ENCODE results near the gene AP4M1. TPM values are rescaled to one million over a fixed set of nuclear protein-coding genes. Genes with fewer than 3 reads are reported as not detected.

AP4M1 gene
- total and polyA plus RNA-seq, 5 experiments from 2014 or later: 1.7 to 10.9 (median 3.6) TPM

DNA sequence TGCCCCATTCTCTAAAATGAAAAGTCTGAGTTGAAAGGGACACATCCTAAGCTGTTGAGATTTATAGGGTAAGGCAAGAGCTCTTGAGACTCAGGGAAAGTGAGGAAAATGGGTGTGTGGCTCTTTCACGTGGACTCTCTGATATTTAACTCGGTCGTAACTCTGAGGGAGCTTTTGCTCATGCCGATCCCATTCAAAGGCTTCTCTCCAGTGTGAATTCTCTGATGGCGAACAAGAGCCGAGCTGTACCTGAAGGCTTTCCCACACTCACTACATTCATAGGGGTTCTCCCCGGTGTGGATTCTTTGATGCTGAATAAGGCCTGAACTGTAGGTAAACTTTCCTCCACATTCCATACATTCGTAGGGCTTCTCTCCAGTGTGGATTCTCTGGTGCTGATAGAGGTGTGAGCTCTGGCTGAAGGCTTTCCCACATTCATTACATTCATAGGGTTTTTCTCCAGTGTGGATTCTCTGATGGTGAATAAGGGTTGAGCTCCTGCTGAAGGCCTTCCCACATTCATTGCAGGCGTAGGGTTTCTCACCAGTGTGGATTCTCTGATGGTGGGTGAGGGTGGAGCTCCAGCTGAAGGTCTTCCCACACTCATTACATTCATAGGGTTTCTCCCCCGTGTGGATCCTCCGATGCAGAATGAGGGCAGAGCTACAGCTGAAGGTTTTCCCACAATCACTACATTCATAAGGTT lies 30.3 kb upstream of the AP4M1 start:
- Mint-ChIP-seq H3K27ac (peak overlapping the region in 1 of 10 donors; percentile 7), H3K9me3 (peaks cover 0 to 36% (median 18%) of the 10 kb centered on the region in 9 donors), H3K27me3 (no peaks in the 10 kb centered on the region), H3K36me3 (peaks cover 28 to 69% (median 62%) of the 10 kb centered on the region in 3 donors), H3K4me3 (no peak overlapping the region), H3K4me1 (peaks cover 0 to 5% (median 0%) of the 10 kb centered on the region in 4 donors)
- no peak for DNase-seq
- no peak for ATAC-seq
- POLR2A ChIA-PET: interaction anchor here (0.6 to 1.3 kb wide), 3 partner anchors 10 to 108 kb away, joined by 3 to 5 read pairs (median 4); no protein-coding TSS in a partner anchor

DNA sequence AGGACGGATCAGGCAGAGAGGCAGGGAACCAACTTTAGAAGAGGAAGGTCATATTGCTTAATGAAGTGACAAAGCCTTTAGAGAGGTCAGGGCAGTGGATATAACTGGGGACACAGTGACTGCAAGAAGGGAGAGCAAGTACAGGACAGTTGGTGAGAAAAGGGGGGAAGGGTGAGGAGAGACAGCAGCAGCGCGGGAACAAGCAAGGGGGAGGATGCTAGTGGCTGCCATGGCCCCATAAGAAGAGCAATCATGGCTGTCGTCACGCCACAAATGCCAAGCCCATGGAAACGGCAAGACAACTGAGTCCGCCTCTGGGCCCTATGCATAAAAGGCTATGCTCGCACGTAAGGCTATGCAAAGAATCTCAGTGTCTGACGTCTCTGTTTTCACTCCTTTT lies 29.0 kb upstream of the AP4M1 start:
- DNase-seq (no peak), ATAC-seq (no peak)
- peaks cover 0 to 36% (median 18%) of the 10 kb centered on the region in 9 donors for H3K9me3 Mint-ChIP-seq
- peaks cover 0 to 5% (median 1%) of the 10 kb centered on the region in 4 donors for H3K4me1 Mint-ChIP-seq
- H3K4me3 Mint-ChIP-seq: no peak overlapping the region
- POLR2A ChIA-PET: interaction anchor here (1.3 kb wide), 1 partner anchor 8 kb away, joined by 5 read pairs; no protein-coding TSS in a partner anchor
- no peaks in the 10 kb centered on the region for H3K27me3 Mint-ChIP-seq
- H3K36me3 Mint-ChIP-seq: peaks cover 28 to 81% (median 71%) of the 10 kb centered on the region in 3 donors
- H3K27ac Mint-ChIP-seq: no peak overlapping the region

DNA sequence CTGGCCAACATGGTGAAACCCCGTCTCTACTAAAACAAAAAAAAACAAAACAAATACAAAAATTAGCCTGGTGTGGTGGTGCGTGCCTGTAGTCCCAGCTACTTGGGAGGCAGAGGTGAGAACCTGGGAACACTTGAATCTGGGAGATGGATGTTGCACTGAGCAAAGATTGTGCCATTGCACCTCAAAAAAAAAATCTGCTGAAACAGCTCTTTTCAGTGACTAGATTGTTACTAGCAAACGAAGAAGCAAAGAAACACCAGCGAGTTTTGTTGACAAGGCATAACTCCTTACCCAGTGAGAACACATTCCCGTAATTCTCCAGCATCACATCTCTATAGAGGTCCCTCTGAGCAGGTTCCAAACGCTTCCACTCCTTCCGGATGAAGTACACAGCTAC lies 26.6 kb upstream of the AP4M1 start:
- no peak overlapping the region for H3K4me3 Mint-ChIP-seq
- H3K9me3 Mint-ChIP-seq: peaks cover 0 to 35% (median 18%) of the 10 kb centered on the region in 9 donors
- H3K27ac Mint-ChIP-seq: no peak overlapping the region
- no peaks in the 10 kb centered on the region for H3K27me3 Mint-ChIP-seq
- DNase-seq (no peak), ATAC-seq (no peak)
- H3K36me3 Mint-ChIP-seq: peaks cover 28 to 94% (median 72%) of the 10 kb centered on the region in 3 donors
- H3K4me1 Mint-ChIP-seq: peaks cover 9 to 16% (median 9%) of the 10 kb centered on the region in 4 donors
- POLR2A ChIA-PET: interaction anchor here (1.0 to 1.1 kb wide), 2 partner anchors 16 to 37 kb away, joined by 3 read pairs; no protein-coding TSS in a partner anchor

DNA sequence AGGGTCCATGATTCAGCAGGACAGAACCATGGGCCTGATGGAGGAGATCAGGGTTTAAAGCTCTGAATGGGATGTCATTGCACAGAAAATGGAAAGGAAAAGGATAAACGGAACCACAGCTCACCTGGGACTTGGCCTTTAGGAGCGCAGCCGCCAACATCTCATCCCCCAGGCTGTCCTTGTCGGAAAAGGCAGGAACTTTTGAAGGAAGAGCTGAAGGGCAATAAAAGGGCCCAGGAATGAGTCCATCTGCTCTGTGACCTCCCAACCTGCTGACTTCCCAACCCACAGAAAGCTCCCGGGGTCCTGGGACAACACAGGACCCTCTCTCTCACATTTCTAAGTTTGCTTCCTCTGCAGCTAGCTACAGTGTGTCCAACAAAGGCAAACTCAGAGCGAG lies 26.0 kb upstream of the AP4M1 start:
- no peak for DNase-seq
- ATAC-seq: no peak
- peak overlapping the region in 2 of 10 donors; percentile 55 to 69 for H3K27ac Mint-ChIP-seq
- peaks cover 12 to 21% (median 15%) of the 10 kb centered on the region in 4 donors for H3K4me1 Mint-ChIP-seq
- no peaks in the 10 kb centered on the region for H3K27me3 Mint-ChIP-seq
- H3K4me3 Mint-ChIP-seq: no peak overlapping the region
- peaks cover 0 to 31% (median 18%) of the 10 kb centered on the region in 9 donors for H3K9me3 Mint-ChIP-seq
- H3K36me3 Mint-ChIP-seq: peaks cover 22 to 93% (median 66%) of the 10 kb centered on the region in 3 donors
- POLR2A ChIA-PET: interaction anchor here (0.5 to 1.1 kb wide), 3 partner anchors 16 to 362 kb away, joined by 3 read pairs; no protein-coding TSS in a partner anchor

DNA sequence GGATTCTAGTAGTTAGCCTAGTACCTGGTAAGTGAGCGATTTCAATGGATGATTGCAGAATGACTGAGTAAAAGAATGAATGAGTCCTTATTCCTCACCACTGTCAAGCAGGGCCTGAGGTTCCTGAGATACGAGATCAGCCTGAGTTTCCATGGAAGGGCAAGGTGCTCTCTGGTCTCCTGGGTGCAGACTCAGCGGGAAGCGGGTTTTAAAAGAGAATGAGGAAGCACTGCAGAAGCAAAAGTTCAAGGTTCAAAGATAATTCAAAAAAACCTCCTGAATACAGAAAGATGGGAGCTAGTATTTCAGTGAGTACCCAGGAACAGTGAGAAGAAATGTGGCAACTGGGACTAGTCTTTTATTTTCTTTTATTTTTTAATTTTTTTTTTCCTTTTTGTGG lies 24.2 kb upstream of the AP4M1 start:
- Mint-ChIP-seq H3K4me3 (no peak overlapping the region), H3K4me1 (peaks cover 16 to 33% (median 28%) of the 10 kb centered on the region in 4 donors), H3K27me3 (no peaks in the 10 kb centered on the region), H3K9me3 (peaks cover 0 to 13% (median 8%) of the 10 kb centered on the region in 9 donors), H3K27ac (peak overlapping the region in 1 of 10 donors; percentile 56), H3K36me3 (peaks cover 4 to 75% (median 48%) of the 10 kb centered on the region in 3 donors)
- POLR2A ChIA-PET: no interaction called here
- DNase-seq (no peak), ATAC-seq (no peak)

DNA sequence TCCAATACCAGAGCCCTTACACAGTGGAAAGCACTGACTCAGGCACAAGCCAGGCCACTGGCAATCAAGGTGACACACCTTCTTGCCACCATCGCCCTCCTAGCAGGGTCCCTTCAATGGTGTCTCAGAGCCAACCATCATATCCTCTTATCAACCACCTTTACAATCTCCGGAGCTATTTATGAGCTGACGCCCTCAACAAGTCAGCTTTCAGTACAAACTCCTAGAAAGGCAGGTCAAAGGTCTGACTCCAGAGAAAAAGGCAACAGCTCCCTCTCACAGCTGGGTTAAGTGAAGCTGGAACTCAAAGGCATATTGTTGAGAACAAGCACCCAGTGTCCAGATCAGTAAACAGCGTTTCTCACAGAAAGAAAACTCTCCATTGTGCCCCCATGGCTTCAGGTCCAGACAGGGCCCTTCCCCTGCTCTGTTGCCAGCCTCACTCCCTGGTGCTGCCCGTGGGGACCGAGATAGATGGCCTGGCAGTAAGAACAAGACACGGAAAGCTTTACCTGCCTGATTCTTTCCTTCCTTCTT lies 22.4 kb upstream of the AP4M1 start:
- H3K9me3 Mint-ChIP-seq: no peaks in the 10 kb centered on the region
- POLR2A ChIA-PET: interaction anchor here (0.7 to 2.2 kb wide), 3 partner anchors 10 to 75 kb away, joined by 3 to 8 read pairs (median 3); partner anchors contain the start of genes COPS6 and ZKSCAN1
- ATAC-seq (no peak), DNase-seq (no peak)
- H3K36me3 Mint-ChIP-seq: peaks cover 0 to 56% (median 31%) of the 10 kb centered on the region in 3 donors
- peaks cover 22 to 43% (median 38%) of the 10 kb centered on the region in 4 donors for H3K4me1 Mint-ChIP-seq
- H3K27ac Mint-ChIP-seq: peak overlapping the region in 5 of 10 donors; percentile 3 to 76 (median 65)
- H3K27me3 Mint-ChIP-seq: no peaks in the 10 kb centered on the region
- peak overlapping the region in 8 of 10 donors; percentile 16 to 92 (median 40) for H3K4me3 Mint-ChIP-seq

DNA sequence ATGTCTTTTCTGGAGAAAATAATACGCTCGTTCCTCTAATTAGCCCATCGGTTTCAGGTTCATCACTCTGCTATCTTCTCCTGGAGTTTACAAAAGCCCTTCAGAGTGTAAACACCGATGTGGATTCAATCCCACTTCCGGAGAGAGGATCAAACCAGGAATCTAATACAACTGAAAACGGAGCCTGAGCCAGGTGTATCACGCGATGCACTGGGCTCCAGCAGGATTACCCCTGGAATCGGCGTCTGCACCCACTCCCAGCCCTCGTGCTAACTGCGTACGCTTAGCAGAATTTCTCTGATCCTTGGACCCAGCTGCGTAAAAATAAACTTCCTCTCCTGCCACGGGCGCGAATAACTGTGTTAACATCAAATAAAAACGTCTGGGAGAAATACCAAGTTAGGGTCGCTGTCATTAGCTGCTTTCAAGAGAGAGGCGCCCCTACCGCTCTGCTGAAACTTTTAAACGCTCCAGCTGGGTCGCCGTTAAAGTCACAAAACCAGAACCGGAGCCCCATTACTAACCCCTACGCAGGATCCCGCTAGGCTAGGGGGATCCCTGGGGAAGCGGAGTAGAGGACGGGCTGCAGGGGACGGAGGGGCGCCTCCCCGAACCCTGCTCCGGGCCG lies 20.4 kb upstream of the AP4M1 start:
- Mint-ChIP-seq H3K36me3 (peaks cover 0 to 37% (median 14%) of the 10 kb centered on the region in 3 donors), H3K27me3 (no peaks in the 10 kb centered on the region), H3K27ac (peak overlapping the region; percentile 75 to 94 (median 90)), H3K9me3 (no peaks in the 10 kb centered on the region), H3K4me1 (peaks cover 17 to 43% (median 38%) of the 10 kb centered on the region in 4 donors), H3K4me3 (peak overlapping the region; percentile 86 to 95 (median 92))
- POLR2A ChIA-PET: interaction anchor here (0.7 to 2.2 kb wide), 8 partner anchors 9 to 348 kb away, joined by 3 to 8 read pairs (median 4); partner anchors contain the start of genes MCM7, MEPCE, TRIM4 and ZCWPW1
- ATAC-seq (peak in 1 of 2 donors; percentile 26), DNase-seq (peak in 1 of 10 donors; percentile 6)

DNA sequence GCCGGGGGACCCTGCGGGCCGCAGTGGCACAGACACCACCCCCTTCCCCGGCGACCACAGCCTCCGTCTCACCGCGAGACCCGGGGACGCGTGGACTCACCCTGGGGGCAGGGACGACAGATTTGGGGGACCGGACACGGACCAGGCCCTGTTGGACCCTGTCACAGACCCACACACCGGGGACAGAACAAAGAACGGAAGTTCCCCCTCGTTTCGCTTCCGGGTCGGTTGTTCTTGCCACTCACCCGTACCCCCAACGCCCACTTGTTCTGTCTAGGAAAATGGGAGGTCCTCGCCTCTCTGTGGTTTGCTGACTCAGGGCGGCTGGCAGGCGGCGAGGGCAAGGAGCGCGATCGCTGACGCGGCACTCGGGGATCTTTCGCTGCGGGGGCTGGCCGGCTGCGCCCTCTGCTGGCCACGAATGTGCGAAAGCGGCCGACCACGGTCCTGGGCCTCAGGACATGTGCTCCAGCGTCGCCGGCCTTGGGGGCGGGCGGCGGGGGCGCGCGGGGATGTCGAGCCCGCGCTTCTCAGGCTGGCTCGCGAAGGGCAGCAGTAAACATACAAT lies 19.8 kb upstream of the AP4M1 start, which contains the start of gene ZNF3:
Gene ZNF3 (minus strand): TSS at position 189 of the 568 bp plus-strand sequence. CDS start 4,366 bp downstream, outside the sequence.
- Mint-ChIP-seq H3K4me1 (peaks cover 17 to 43% (median 38%) of the 10 kb centered on the region in 4 donors), H3K27ac (peak within 1 kb of the TSS; percentile 90 to 96 (median 94)), H3K9me3 (no peaks in the 10 kb centered on the region), H3K36me3 (peaks cover 0 to 31% (median 11%) of the 10 kb centered on the region in 3 donors), H3K27me3 (no peaks in the 10 kb centered on the region), H3K4me3 (peak within 1 kb of the TSS; percentile 86 to 95 (median 92))
- DNase-seq (peak; percentile 93 to 99 (median 98)), ATAC-seq (peak; percentile 85 to 90)
- POLR2A ChIA-PET: interaction anchor here (0.6 to 4.5 kb wide), 14 partner anchors 9 to 204 kb away, joined by 3 to 39 read pairs (median 3); partner anchors contain the start of genes AP4M1, MCM7, TRIM4 and ZKSCAN1

DNA sequence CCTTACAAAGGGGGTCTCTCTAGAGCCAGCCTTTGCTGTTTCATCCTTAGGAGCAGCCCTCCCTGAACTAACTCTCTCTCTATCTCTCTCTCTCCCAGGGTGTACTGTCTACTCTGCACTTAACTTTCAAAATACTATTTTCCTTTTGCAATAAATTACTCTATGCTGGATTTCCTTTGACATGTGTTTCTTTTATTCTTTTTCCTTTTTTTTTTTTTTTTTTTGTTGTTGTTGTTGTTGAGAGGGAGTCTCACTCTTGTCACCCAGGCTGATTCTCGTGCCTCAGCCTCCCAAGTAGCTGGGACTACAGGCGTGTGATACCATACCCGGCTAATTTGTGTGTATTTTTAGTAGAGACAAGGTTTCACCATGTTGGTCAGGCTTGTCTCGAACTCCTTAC lies 18.5 kb upstream of the AP4M1 start:
- Mint-ChIP-seq H3K27ac (peak overlapping the region; percentile 59 to 96 (median 92)), H3K27me3 (no peaks in the 10 kb centered on the region), H3K4me3 (peak overlapping the region; percentile 86 to 95 (median 92)), H3K36me3 (peaks cover 0 to 22% (median 4%) of the 10 kb centered on the region in 3 donors), H3K9me3 (no peaks in the 10 kb centered on the region), H3K4me1 (peaks cover 17 to 44% (median 43%) of the 10 kb centered on the region in 4 donors)
- POLR2A ChIA-PET: interaction anchor here (0.7 to 4.5 kb wide), 10 partner anchors 8 to 769 kb away, joined by 3 to 39 read pairs (median 6); partner anchors contain the start of genes AP4M1, MCM7, MEPCE and ZCWPW1
- ATAC-seq (no peak), DNase-seq (no peak)

DNA sequence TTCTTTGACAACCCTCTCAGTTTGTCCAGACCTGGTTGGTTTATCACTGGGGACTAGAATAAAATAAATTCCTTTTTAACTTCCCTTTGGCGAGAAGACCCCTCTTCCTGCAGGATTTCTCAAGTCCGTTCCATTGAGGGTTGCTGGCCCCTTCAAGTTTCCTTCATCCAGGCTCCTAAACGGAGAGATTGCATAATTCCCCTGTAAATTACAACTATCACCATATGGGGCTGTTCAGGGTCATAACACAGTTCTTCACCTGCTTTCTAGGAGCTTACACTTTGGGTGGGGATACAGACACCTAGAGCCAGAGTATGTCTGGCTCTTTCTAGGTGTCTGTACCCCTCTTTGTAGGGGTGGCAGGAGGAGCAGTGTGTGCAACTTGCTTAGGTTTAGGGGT lies 15.9 kb upstream of the AP4M1 start:
- H3K36me3 Mint-ChIP-seq: peaks cover 0 to 8% (median 0%) of the 10 kb centered on the region in 3 donors
- H3K27me3 Mint-ChIP-seq: no peaks in the 10 kb centered on the region
- DNase-seq: no peak
- H3K27ac Mint-ChIP-seq: peak overlapping the region in 2 of 10 donors; percentile 44 to 62
- H3K4me1 Mint-ChIP-seq: peaks cover 20 to 47% (median 41%) of the 10 kb centered on the region in 4 donors
- POLR2A ChIA-PET: interaction anchor here (1.1 to 4.5 kb wide), 2 partner anchors 15 to 40 kb away, joined by 3 to 39 read pairs; partner anchors contain the start of genes AP4M1 and MCM7
- ATAC-seq: no peak
- no peaks in the 10 kb centered on the region for H3K9me3 Mint-ChIP-seq
- peak overlapping the region in 1 of 10 donors; percentile 26 for H3K4me3 Mint-ChIP-seq

DNA sequence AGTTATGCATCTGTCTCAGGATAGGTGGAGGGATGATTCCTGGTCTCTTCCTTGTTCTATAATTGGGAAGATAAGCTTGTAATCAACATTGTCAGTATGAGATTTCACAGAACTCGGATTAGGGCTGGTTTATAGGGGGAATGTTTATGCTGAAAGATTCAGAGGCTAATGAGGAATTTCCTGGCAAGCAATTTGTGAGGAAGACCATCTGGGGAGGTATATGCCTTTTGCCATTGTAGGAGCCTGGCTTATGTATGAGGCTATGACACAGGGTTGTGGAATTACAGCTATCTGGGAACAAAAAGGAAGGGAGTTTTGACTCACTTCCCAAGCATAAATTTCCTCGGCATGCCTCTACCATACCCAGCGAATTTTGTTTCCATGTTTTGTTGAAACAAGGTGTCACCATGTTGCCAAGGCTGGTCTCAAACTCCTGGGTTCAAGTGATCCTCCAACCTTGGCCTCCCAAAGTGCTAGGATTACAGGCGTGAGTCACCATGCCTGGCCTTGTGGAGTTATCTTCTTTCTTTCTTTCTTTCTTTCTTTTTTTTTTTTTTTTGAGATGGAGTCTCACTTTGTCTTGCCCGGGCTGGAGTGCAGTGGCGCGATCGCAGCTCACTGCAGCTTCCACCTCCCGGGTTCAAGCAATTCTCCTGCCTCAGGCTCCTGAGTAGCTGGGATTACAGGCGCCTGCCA lies 14.2 kb upstream of the AP4M1 start:
- no peaks in the 10 kb centered on the region for H3K27me3 Mint-ChIP-seq
- H3K9me3 Mint-ChIP-seq: no peaks in the 10 kb centered on the region
- peaks cover 16 to 41% (median 27%) of the 10 kb centered on the region in 4 donors for H3K4me1 Mint-ChIP-seq
- POLR2A ChIA-PET: interaction anchor here (1.3 to 5.0 kb wide), 3 partner anchors 13 to 62 kb away, joined by 3 to 68 read pairs (median 22); partner anchors contain the start of genes AP4M1, LAMTOR4, MBLAC1 and MCM7
- peak overlapping the region in 9 of 10 donors; percentile 60 to 97 (median 86) for H3K27ac Mint-ChIP-seq
- no peak for ATAC-seq
- no peak for DNase-seq
- peaks cover under 1 to 25% (median 4%) of the 10 kb centered on the region in 3 donors for H3K36me3 Mint-ChIP-seq
- H3K4me3 Mint-ChIP-seq: peak overlapping the region in 9 of 10 donors; percentile 19 to 84 (median 50)

Measured in naive thymus-derived CD8-positive, alpha-beta T cell (primary cell).